Thyroid gland (tissue), 4 donors: ENCODE results near the gene IGF2BP1. TPM values are rescaled to one million over a fixed set of nuclear protein-coding genes. Genes with fewer than 3 reads are reported as not detected.
A peak's percentile ranks its signal among the peaks of the same experiment; 100 is the strongest.

Experiments
- DNase-seq, 2 donors: peaks; one replicate each; pipeline ENCODE4 v3.0.0-alpha.2; 2019
- H3K27ac ChIP-seq, 3 donors: fragments of 200-600 bp; sonication (generic); 1 replicate in 2 of 3; 2 replicates in 1 of 3; pipeline ENCODE4 v1.5.1; 2016 to 2019; ENCODE audit warnings: mild to moderate bottlenecking in 1 of 3, moderate library complexity in 1 of 3
- H3K27me3 ChIP-seq: fragments of 200-600 bp; sonication (generic); one replicate; pipeline ENCODE4 v1.5.1; 2019
- H3K36me3 ChIP-seq, 2 donors: fragments of 200-600 bp; sonication (generic); one replicate each; pipeline ENCODE4 v1.5.1; 2016 to 2019
- H3K4me1 ChIP-seq, 2 donors: fragments of 200-600 bp; sonication (generic); one replicate each; pipeline ENCODE4 v1.5.1; 2017 to 2019
- H3K4me3 ChIP-seq, 3 donors: fragments of 200-600 bp; sonication (generic); replicated peaks in 1 of 3; 1 replicate in 2 of 3; 2 replicates in 1 of 3; pipeline ENCODE4 v1.5.1; 2016; ENCODE audit warnings: mild to moderate bottlenecking in 1 of 3
- H3K9me3 ChIP-seq: fragments of 200-600 bp; sonication (generic); one replicate; pipeline ENCODE4 v1.5.1; 2017
- CTCF ChIP-seq, 6 experiments: fragments of 200-600 bp in 3 of 6; fragments of 450-650 bp in 3 of 6; sonication (generic) in 3 of 6; IDR thresholded peaks; one replicate each; pipeline ENCODE4 v1.5.1; 2016 to 2019; ENCODE audit warnings: antibody characterized with exemption in 6 of 6, mild to moderate bottlenecking in 2 of 6, inconsistent platforms in 1 of 6, moderate library complexity in 1 of 6
- POLR2A ChIP-seq, 2 donors: fragments of 450-650 bp; IDR thresholded peaks; one replicate each; pipeline ENCODE4 v1.6.1; 2017; ENCODE audit warnings: antibody characterized with exemption in 2 of 2, mild to moderate bottlenecking in 2 of 2, moderate library complexity in 1 of 2
- WGBS, 2 donors: methylation state at CpG; one replicate each; pipeline ENCODE4 v1.1.5; 2017; 5-methylcytosine and 5-hydroxymethylcytosine counted together
- intact Hi-C: fragments of 100-400 bp; cut with DNase I; formaldehyde crosslinking; loops from one replicate; pipeline ENCODE4 v1.15.1; 2023
- total RNA-seq, 4 donors: library from RNA; depleted of rRNA; stranded (reverse); fragments of >200 nt; gene quantifications; one replicate each; pipeline ENCODE4 v1.2.3, GENCODE V29; 2016

The IGF2BP1 gene
- total RNA-seq, 4 donors from 2014 or later, result 0.33 to 0.94 TPM; not detected in 2

- TF ChIP-seq CTCF (IDR thresholded peaks at IDR 0.05), result no peak
- no peak for TF ChIP-seq POLR2A (IDR thresholded peaks at IDR 0.05)
- H3K4me3 ChIP-seq, result no peak overlapping the region
- WGBS, 2 donors, result 66 to 73% methylated on average over 21 to 22 of the region's 22 CpGs
- no peaks in the 10 kb centered on the region for H3K9me3 ChIP-seq
- peaks cover 20% of the 10 kb centered on the region for H3K27me3 ChIP-seq
- no peaks in the 10 kb centered on the region for H3K36me3 ChIP-seq
- intact Hi-C loops, result no loop called here
- no peak overlapping the region for H3K27ac ChIP-seq
- peaks cover 8 to 30% of the 10 kb centered on the region in 2 donors for H3K4me1 ChIP-seq
- no peak for DNase-seq
Observed at GRCh38 chr17:49015179-49015923, 18.2 kb downstream of the IGF2BP1 start.

- TF ChIP-seq CTCF (IDR thresholded peaks at IDR 0.05) (no peak), POLR2A (IDR thresholded peaks at IDR 0.05) (no peak)
- Histone ChIP-seq H3K4me1 (peaks cover 8 to 30% of the 10 kb centered on the region in 2 donors), H3K36me3 (no peaks in the 10 kb centered on the region), H3K27ac (no peak overlapping the region), H3K9me3 (no peaks in the 10 kb centered on the region), H3K4me3 (no peak overlapping the region), H3K27me3 (peaks cover 20% of the 10 kb centered on the region)
- WGBS, 2 donors, result 24 to 31% methylated on average over 11 of the region's 11 CpGs
- no peak for DNase-seq
- intact Hi-C loops, result no loop called here
Observed at GRCh38 chr17:49015924-49016774, 19.0 kb downstream of the IGF2BP1 start.

- Histone ChIP-seq H3K4me3 (no peak overlapping the region), H3K27ac (peak overlapping the region in 1 of 3 donors; percentile 10), H3K27me3 (peaks cover 20% of the 10 kb centered on the region), H3K36me3 (no peaks in the 10 kb centered on the region), H3K4me1 (peaks cover 8 to 33% of the 10 kb centered on the region in 2 donors), H3K9me3 (no peaks in the 10 kb centered on the region)
- WGBS, 2 donors, result 13 to 15% methylated on average over 9 to 15 of the region's 16 CpGs
- intact Hi-C loops, result no loop called here
- no peak for TF ChIP-seq POLR2A (IDR thresholded peaks at IDR 0.05)
- no peak for TF ChIP-seq CTCF (IDR thresholded peaks at IDR 0.05)
- DNase-seq, result peak; percentile 92 to 94
Observed at GRCh38 chr17:49016775-49017463, 19.7 kb downstream of the IGF2BP1 start.

- DNase-seq, result no peak
- Histone ChIP-seq H3K36me3 (no peaks in the 10 kb centered on the region), H3K4me1 (peaks cover 15 to 43% of the 10 kb centered on the region in 2 donors), H3K9me3 (no peaks in the 10 kb centered on the region), H3K4me3 (no peak overlapping the region), H3K27ac (no peak overlapping the region), H3K27me3 (peaks cover 20% of the 10 kb centered on the region)
- 86 to 92% methylated on average over 4 of the region's 4 CpGs for WGBS, 2 donors
- TF ChIP-seq CTCF (IDR thresholded peaks at IDR 0.05) (no peak), POLR2A (IDR thresholded peaks at IDR 0.05) (no peak)
- intact Hi-C loops, result no loop called here
Observed at GRCh38 chr17:49018116-49018612, 21.0 kb downstream of the IGF2BP1 start.
